Neural cell (in vitro differentiated cells): ENCODE measurements around the gene SPATA2. TPM values are rescaled to one million over a fixed set of nuclear protein-coding genes. Genes with fewer than 3 reads are reported as not detected.

Experiments used
- H2AFZ ChIP-seq: fragments of 200-600, 300-800 bp; sonication (generic), shearing (Covaris generic); 2 replicates; pipeline ENCODE4 v1.6.0; 2014; ENCODE audit warnings: low read depth, mild to moderate bottlenecking, antibody characterized with exemption, low read length, moderate library complexity
- H3F3A ChIP-seq: fragments of 200-600 bp; shearing (Covaris generic); 2 replicates; pipeline ENCODE4 v1.6.1; 2016; ENCODE audit warnings: mild to moderate bottlenecking, moderate library complexity, mixed read lengths, antibody characterized with exemption, low read length; ENCODE audit not compliant: insufficient read depth, poor library complexity, severe bottlenecking
- H3K27ac ChIP-seq: fragments of 200-600, 300-800 bp; sonication (generic), shearing (Covaris generic); 2 replicates; pipeline ENCODE4 v1.5.1; 2014; ENCODE audit warnings: mild to moderate bottlenecking, low read length, moderate library complexity
- H3K27me3 ChIP-seq: fragments of 300-800, 200-600 bp; sonication (generic), shearing (Covaris generic); 2 replicates; pipeline ENCODE4 v1.6.0; 2014; ENCODE audit warnings: mild to moderate bottlenecking, low read depth, low read length, moderate library complexity; ENCODE audit not compliant: insufficient read depth
- H3K36me3 ChIP-seq: fragments of 300-800, 200-600 bp; sonication (generic), shearing (Covaris generic); 2 replicates; pipeline ENCODE4 v1.5.1; 2014; ENCODE audit warnings: mild to moderate bottlenecking, antibody characterized with exemption, low read length, moderate library complexity; ENCODE audit not compliant: insufficient read depth
- H3K4me2 ChIP-seq: fragments of 300-800, 200-600 bp; sonication (generic), shearing (Covaris generic); 2 replicates; pipeline ENCODE4 v1.6.0; 2014; ENCODE audit warnings: mild to moderate bottlenecking, low read length
- H3K4me3 ChIP-seq: fragments of 300-800, 200-600 bp; sonication (generic), shearing (Covaris generic); 2 replicates; pipeline ENCODE4 v1.5.1; 2014; ENCODE audit warnings: mild to moderate bottlenecking, low read length, moderate library complexity
- H3K79me2 ChIP-seq: fragments of 200-600 bp; shearing (Covaris generic); replicated peaks from 2 replicates; pipeline ENCODE4 v1.6.0; 2014; ENCODE audit warnings: mild to moderate bottlenecking, low read length, moderate library complexity; ENCODE audit not compliant: insufficient read depth
- H3K9ac ChIP-seq: fragments of 300-800, 200-600 bp; sonication (generic), shearing (Covaris generic); 2 replicates; pipeline ENCODE4 v1.6.1; 2016; ENCODE audit warnings: mild to moderate bottlenecking, low read length, mixed read lengths
- H3K9me2 ChIP-seq: fragments of 200-600 bp; shearing (Covaris generic); 2 replicates; pipeline ENCODE4 v1.6.1; 2016; ENCODE audit warnings: mild to moderate bottlenecking, low read length, mixed read lengths; ENCODE audit not compliant: insufficient read depth
- H3K9me3 ChIP-seq: fragments of 200-600, 300-800 bp; sonication (generic), shearing (Covaris generic); 2 replicates; pipeline ENCODE4 v1.6.1; 2016; ENCODE audit warnings: mild to moderate bottlenecking, mixed run types, low read length, moderate library complexity, mixed read lengths
- H4K20me1 ChIP-seq: fragments of 200-600 bp; shearing (Covaris generic); 2 replicates; pipeline ENCODE4 v1.6.1; 2016; ENCODE audit warnings: mild to moderate bottlenecking, mixed run types; ENCODE audit not compliant: insufficient read depth
- CTCF ChIP-seq: fragments of 450-650 bp; IDR thresholded peaks from 2 replicates; pipeline ENCODE4 v1.5.1; 2014; ENCODE audit warnings: antibody characterized with exemption, mild to moderate bottlenecking, moderate library complexity; ENCODE audit not compliant: poor library complexity, severe bottlenecking
- EP300 ChIP-seq: fragments of 450-650 bp; conservative IDR thresholded peaks from 2 replicates; pipeline ENCODE4 v1.6.1; 2014; ENCODE audit warnings: antibody characterized with exemption, mild to moderate bottlenecking, moderate library complexity; ENCODE audit not compliant: poor library complexity, severe bottlenecking
- EZH2 ChIP-seq: fragments of 200-600, 300-800 bp; shearing (Covaris generic), sonication (generic); IDR thresholded peaks from 2 replicates; pipeline ENCODE4 v1.6.1; 2014; ENCODE audit warnings: antibody characterized with exemption, low read length, borderline replicate concordance, mild to moderate bottlenecking; ENCODE audit not compliant: insufficient read depth, poor library complexity, severe bottlenecking
- MXI1 ChIP-seq: fragments of 450-650 bp; conservative IDR thresholded peaks from 2 replicates; pipeline ENCODE4 v1.6.1; 2014; ENCODE audit warnings: antibody characterized with exemption, mild to moderate bottlenecking; ENCODE audit not compliant: poor library complexity, severe bottlenecking
- POLR2AphosphoS5 ChIP-seq: IDR thresholded peaks from 2 replicates; pipeline ENCODE4 v1.6.1; 2012
- RAD21 ChIP-seq: fragments of 450-650 bp; conservative IDR thresholded peaks from 2 replicates; pipeline ENCODE4 v1.6.1; 2014; ENCODE audit warnings: antibody characterized with exemption, mild to moderate bottlenecking, moderate library complexity
- REST ChIP-seq: IDR thresholded peaks from 2 replicates; pipeline ENCODE4 v1.6.1; 2012; ENCODE audit warnings: borderline replicate concordance
- SMC3 ChIP-seq: fragments of 450-650 bp; conservative IDR thresholded peaks from 2 replicates; pipeline ENCODE4 v1.6.1; 2014; ENCODE audit warnings: antibody characterized with exemption, mild to moderate bottlenecking, moderate library complexity; ENCODE audit not compliant: poor library complexity
- TAF1 ChIP-seq: IDR thresholded peaks from 2 replicates; pipeline ENCODE4 v1.6.1; 2012; ENCODE audit warnings: low read depth
- polyA plus RNA-seq: library from polyadenylated mRNA; depleted of rRNA; stranded (reverse); fragments of >200 nt; gene quantifications from 2 replicates; pipeline ENCODE4 v1.2.3, GENCODE V29; 2014

SPATA2 gene
- polyA plus RNA-seq, 1 donor from 2014 or later = 1.7 TPM

DNA sequence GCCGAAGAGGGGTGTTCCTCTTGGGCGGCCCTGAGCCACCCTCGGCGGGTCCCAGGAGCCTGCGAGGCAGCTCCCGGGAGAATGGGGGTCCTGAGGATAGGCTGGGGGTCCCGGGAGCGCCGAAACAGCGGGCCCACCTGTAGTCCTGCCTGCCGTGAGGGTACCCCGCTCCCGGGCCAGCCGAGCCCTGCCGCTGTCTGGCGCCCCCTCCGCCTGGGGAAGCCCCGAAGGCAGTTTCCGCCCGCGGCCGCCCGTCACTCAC lies 280 bp downstream of the SPATA2 start:
- H3F3A ChIP-seq = no peaks in the 10 kb centered on the region
- peak overlapping the region; percentile 96 for H3K9ac ChIP-seq
- H3K4me3 ChIP-seq = peak overlapping the region; percentile 88
- no peaks in the 10 kb centered on the region for H3K36me3 ChIP-seq
- peak overlapping the region; percentile 94 for H2AFZ ChIP-seq
- no peaks in the 10 kb centered on the region for H3K27me3 ChIP-seq
- peak overlapping the region; percentile 83 for H3K4me2 ChIP-seq
- peaks cover 36% of the 10 kb centered on the region for H3K79me2 ChIP-seq
- H3K9me2 ChIP-seq = no peaks in the 10 kb centered on the region
- H4K20me1 ChIP-seq = no peaks in the 10 kb centered on the region
- TF ChIP-seq SMC3 (no peak), CTCF (peak; percentile 48), POLR2AphosphoS5 (no peak), MXI1 (no peak), EZH2 (no peak), EP300 (no peak), RAD21 (no peak)
- H3K27ac ChIP-seq = peak overlapping the region; percentile 99
- no peaks in the 10 kb centered on the region for H3K9me3 ChIP-seq

GRCh38 chr20:49914310-49915117 lies 815 bp downstream of the SPATA2 start:
- TF ChIP-seq TAF1 = no peak
- no peak for TF ChIP-seq EP300
- no peak for TF ChIP-seq MXI1
- no peak for TF ChIP-seq POLR2AphosphoS5
- no peak for TF ChIP-seq RAD21
- TF ChIP-seq EZH2 = no peak
- TF ChIP-seq SMC3 = no peak
- no peak for TF ChIP-seq REST
- no peak for TF ChIP-seq CTCF
- Histone ChIP-seq H2AFZ (peak overlapping the region; percentile 94), H3K4me3 (peak overlapping the region; percentile 88), H3K9me3 (no peaks in the 10 kb centered on the region), H3K9me2 (no peaks in the 10 kb centered on the region), H4K20me1 (no peaks in the 10 kb centered on the region), H3K79me2 (peaks cover 36% of the 10 kb centered on the region), H3K4me2 (peak overlapping the region; percentile 83), H3K27me3 (no peaks in the 10 kb centered on the region), H3K9ac (peak overlapping the region; percentile 96), H3K36me3 (no peaks in the 10 kb centered on the region), H3F3A (no peaks in the 10 kb centered on the region), H3K27ac (peak overlapping the region; percentile 99)
